Uterine smooth muscle cell (primary cell): ENCODE data around the gene TP53BP1. TPM values are rescaled to one million over a fixed set of nuclear protein-coding genes. Genes with fewer than 3 reads are reported as not detected.

Source experiments
- total RNA-seq: library from RNA; depleted of rRNA; stranded (reverse); fragments of >200 nt; gene quantifications from 2 replicates; pipeline ENCODE4 v1.2.3, GENCODE V29; 2014

Gene TP53BP1, protein sequence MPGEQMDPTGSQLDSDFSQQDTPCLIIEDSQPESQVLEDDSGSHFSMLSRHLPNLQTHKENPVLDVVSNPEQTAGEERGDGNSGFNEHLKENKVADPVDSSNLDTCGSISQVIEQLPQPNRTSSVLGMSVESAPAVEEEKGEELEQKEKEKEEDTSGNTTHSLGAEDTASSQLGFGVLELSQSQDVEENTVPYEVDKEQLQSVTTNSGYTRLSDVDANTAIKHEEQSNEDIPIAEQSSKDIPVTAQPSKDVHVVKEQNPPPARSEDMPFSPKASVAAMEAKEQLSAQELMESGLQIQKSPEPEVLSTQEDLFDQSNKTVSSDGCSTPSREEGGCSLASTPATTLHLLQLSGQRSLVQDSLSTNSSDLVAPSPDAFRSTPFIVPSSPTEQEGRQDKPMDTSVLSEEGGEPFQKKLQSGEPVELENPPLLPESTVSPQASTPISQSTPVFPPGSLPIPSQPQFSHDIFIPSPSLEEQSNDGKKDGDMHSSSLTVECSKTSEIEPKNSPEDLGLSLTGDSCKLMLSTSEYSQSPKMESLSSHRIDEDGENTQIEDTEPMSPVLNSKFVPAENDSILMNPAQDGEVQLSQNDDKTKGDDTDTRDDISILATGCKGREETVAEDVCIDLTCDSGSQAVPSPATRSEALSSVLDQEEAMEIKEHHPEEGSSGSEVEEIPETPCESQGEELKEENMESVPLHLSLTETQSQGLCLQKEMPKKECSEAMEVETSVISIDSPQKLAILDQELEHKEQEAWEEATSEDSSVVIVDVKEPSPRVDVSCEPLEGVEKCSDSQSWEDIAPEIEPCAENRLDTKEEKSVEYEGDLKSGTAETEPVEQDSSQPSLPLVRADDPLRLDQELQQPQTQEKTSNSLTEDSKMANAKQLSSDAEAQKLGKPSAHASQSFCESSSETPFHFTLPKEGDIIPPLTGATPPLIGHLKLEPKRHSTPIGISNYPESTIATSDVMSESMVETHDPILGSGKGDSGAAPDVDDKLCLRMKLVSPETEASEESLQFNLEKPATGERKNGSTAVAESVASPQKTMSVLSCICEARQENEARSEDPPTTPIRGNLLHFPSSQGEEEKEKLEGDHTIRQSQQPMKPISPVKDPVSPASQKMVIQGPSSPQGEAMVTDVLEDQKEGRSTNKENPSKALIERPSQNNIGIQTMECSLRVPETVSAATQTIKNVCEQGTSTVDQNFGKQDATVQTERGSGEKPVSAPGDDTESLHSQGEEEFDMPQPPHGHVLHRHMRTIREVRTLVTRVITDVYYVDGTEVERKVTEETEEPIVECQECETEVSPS (N-terminal part only)
- total RNA-seq, result 135 and 148 TPM in 2 replicates

DNA sequence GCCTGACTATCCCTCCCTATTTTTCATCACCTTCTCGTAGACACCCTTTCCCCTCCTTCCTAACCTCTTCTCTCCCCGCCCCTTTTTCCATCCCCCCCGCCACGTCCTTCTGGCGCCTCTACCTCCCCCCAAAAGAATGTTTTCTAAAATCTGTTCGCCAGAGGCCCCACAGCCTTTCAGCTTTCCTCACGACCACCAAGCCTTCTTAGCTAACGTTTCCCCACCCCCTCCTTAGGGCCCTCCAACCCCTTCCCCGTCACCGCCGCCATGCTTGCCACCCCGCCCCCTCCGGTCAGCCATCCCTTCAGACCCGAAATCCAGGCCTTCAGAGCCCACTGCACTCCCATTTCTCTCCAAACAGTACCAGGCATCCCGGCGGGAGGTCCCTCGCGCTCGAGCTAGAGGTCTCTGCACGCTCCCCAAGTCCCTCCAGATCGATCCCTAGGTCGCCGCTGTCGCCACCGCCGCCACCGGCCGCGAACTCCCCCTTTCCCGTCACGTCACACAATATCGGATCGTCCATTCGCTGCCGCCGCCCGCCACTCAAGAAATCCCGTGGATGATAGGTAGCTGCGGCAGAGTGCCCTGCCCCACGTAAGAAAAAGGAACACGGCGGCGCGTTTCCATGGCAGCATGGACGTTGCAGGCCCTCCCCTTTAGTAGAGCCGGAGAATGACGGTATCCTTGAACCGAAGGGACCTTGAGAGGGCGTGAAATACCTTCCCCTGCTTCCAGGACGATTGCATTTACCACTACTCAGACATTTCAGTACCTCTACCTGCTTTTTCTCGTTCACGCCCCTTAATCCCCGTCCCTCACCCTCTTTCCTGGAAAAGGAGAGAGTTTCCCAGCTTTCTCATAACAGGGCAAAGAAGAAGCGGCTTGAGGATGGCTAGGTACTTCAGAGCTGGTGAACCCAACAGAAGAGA, at the start of gene TP53BP1:
Gene TP53BP1 (minus strand): TSS at position 484 of the 929 bp plus-strand sequence. CDS start 113 bp downstream, at position 371.

DNA sequence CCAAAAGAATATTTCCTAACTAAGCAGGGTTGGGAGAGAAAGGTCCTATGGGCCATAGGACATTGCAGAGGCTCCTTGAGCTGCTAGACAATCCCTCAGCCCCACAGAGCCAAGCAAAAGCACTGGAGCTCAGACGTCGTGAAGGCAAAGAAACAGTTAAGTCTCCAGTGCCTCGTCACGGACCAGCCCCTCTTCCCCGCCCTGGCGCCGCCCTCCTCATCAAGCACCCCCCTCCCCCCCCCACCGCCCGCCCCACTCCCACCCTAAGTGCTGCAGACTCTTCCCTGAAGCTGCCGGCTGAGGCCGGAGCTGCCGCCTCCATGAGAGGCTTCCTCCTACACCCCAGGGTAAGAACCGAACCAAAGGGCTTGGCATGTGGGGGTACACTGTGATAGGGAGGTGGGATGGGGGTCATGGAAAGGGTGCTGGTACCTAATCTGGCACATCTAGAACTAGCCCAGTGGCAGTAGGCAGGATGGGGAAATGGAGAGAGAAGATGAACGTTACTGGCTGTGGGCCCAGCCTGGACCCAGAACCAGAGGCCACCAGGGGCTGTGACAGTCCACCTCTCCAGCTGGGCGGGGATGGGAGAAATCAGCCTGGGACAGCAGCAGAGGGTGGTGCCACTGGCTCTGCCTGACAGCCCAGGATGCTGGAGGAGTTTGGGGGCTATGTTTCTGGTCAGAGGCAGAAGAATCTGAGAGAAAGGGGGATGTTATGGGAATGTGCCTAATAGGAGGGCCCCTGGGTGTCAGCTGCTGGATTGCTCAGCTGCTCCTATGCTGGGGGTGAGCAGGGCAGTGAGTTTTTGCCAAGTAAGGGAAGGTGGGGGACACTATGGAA, 24.6 kb upstream of the TP53BP1 start, which contains the start of gene MAP1A:
Gene MAP1A (plus strand): TSS at position 255 of the 843 bp plus-strand sequence. CDS start 3,866 bp downstream, outside the sequence.

DNA sequence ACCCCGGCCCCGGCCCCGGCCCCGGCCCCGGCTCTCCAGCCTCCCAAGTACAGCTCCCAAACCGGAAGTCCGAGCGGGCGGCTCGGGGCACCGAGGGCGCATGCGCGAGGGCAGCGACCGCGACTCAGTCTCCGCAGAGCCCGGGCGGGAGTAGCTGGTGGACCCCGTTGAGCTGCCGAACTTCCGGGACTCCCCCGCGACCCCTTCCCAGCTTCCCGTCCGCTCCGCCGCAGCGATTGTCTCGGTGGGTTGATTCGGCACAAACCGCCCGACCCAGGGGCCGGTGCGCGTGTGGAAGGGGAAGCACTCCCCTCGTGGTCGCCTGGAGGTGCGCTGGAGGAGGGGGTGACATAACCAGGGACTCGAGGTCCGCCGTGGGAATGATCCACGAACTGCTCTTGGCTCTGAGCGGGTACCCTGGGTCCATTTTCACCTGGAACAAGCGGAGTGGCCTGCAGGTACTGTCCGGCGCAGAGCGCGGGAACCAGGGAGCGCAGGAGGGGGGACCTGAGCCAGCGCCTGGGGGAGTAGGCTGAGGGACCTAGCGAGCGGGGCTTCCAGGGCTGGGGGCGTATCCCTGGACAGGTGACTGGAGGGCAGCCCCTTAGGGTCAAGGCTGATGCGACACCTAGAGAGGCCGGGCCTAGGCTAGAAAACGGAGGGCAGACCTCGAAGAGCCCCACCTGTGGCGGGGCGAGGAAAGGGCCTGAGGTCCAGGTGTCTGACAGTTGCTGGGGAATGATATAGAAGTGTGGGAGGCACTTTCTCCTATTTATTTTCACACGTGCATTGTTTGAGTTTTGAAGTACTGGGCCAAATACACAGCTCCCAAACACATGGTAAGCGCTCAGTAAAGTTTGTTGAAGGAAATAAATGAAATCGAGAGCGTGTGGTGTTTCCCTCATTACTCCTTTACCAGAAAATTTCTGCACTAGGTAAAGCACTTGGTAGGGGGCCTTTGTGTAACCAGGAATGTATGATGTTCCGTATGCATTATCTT, 121.7 kb downstream of the TP53BP1 start, which contains the start of the genes TUBGCP4 and ZSCAN29:
Gene TUBGCP4 (plus strand): TSS at position 127 of the 1,000 bp plus-strand sequence. CDS start 254 bp downstream, at position 381.
Gene ZSCAN29 (minus strand): TSS at position 69 of the 1,000 bp plus-strand sequence. CDS start 1,130 bp downstream, outside the sequence.

Other genes with a start within 250 kb of the TP53BP1 start
- gene TGM5, start 226.2 kb downstream of the TP53BP1 start, total RNA-seq, result not detected in 2 replicates
- not detected in 2 replicates for gene TGM7, start 190.9 kb downstream of the TP53BP1 start, total RNA-seq
- gene LCMT2, start 162.6 kb downstream of the TP53BP1 start, total RNA-seq, result 11.2 and 13.2 TPM in 2 replicates
- 20.7 and 29.4 TPM in 2 replicates for gene ZSCAN29, start 122.1 kb downstream of the TP53BP1 start, total RNA-seq
- gene TUBGCP4, start 122.1 kb downstream of the TP53BP1 start, total RNA-seq, result 15.1 and 16.7 TPM in 2 replicates
- 89.7 and 90.5 TPM in 2 replicates for gene MAP1A, start 24.5 kb upstream of the TP53BP1 start, total RNA-seq
- gene PPIP5K1, start 97.1 kb upstream of the TP53BP1 start, total RNA-seq, result 29.7 and 32.4 TPM in 2 replicates
- not detected in 2 replicates for gene CKMT1B, start 100.9 kb upstream of the TP53BP1 start, total RNA-seq
- gene STRC, start 125.6 kb upstream of the TP53BP1 start, total RNA-seq, result 0.12 TPM in 1 of 2 replicates, not detected in the other
- gene CATSPER2, start 155.7 kb upstream of the TP53BP1 start, total RNA-seq, result 2.1 and 2.9 TPM in 2 replicates
- gene CKMT1A, start 200.7 kb upstream of the TP53BP1 start, total RNA-seq, result not detected in 2 replicates